ENCODE results near the gene GLI1. TPM values are rescaled to one million over a fixed set of nuclear protein-coding genes. Genes with fewer than 3 reads are reported as not detected.

Gene GLI1
- total RNA-seq, 1 experiment from 2014 or later: 0.57 TPM

- no peak for DNase-seq (ENCODE audit: low read depth)
These were observed 58.8 kb downstream of the GLI1 start for GRCh38 chr12:57518176-57518919.

- DNase-seq (ENCODE audit: low read depth): peak; percentile 34
These were observed 59.6 kb downstream of the GLI1 start for GRCh38 chr12:57518920-57519795.

- peak; percentile 47 for DNase-seq (ENCODE audit: low read depth)
These were observed 60.1 kb downstream of the GLI1 start for GRCh38 chr12:57519796-57520052.

GRCh38 chr12:57520053-57520818, 60.7 kb downstream of the GLI1 start, which contains the start of gene DDIT3:
Gene DDIT3, minus strand, starts transcription at chr12:57520514. Its CDS starts 3,108 bp downstream, at chr12:57517406.
- peak; percentile 99 for DNase-seq (ENCODE audit: low read depth)

- peak; percentile 23 for DNase-seq (ENCODE audit: low read depth)
These were observed 62.0 kb downstream of the GLI1 start for GRCh38 chr12:57521525-57522010.

Other genes with a start within 250 kb of the GLI1 start
- gene NXPH4, start 243.0 kb upstream of the GLI1 start, total RNA-seq (2014; rRNA removed; shearing (Covaris generic)): 0.33 and 1.7 TPM in 2 replicates
- 196 and 236 TPM in 2 replicates for gene SHMT2, start 230.1 kb upstream of the GLI1 start, total RNA-seq (2014; rRNA removed; shearing (Covaris generic))
- gene STAC3, start 208.6 kb upstream of the GLI1 start, total RNA-seq (2014; rRNA removed; shearing (Covaris generic)): 0.69 TPM in 1 of 2 replicates, not detected in the other
- 8.9 and 11.3 TPM in 2 replicates for gene R3HDM2, start 28.7 kb upstream of the GLI1 start, total RNA-seq (2014; rRNA removed; shearing (Covaris generic))
- gene INHBC, start 25.0 kb upstream of the GLI1 start, total RNA-seq (2014; rRNA removed; shearing (Covaris generic)): not detected in 2 replicates
- gene INHBE, start 4.5 kb upstream of the GLI1 start, total RNA-seq (2014; rRNA removed; shearing (Covaris generic)): 0.80 and 1.6 TPM in 2 replicates
- gene ARHGAP9, start 20.1 kb downstream of the GLI1 start, total RNA-seq (2014; rRNA removed; shearing (Covaris generic)): 0.51 TPM in 1 of 2 replicates, not detected in the other
- 120 and 177 TPM in 2 replicates for gene MARS1, start 28.3 kb downstream of the GLI1 start, total RNA-seq (2014; rRNA removed; shearing (Covaris generic))
- 9.4 and 11.3 TPM in 2 replicates for gene DDIT3, start 60.7 kb downstream of the GLI1 start, total RNA-seq (2014; rRNA removed; shearing (Covaris generic))
- 0.57 and 0.91 TPM in 2 replicates for gene MBD6, start 63.0 kb downstream of the GLI1 start, total RNA-seq (2014; rRNA removed; shearing (Covaris generic))
- gene DCTN2, start 87.4 kb downstream of the GLI1 start, total RNA-seq (2014; rRNA removed; shearing (Covaris generic)): 108 and 118 TPM in 2 replicates
- gene KIF5A, start 90.3 kb downstream of the GLI1 start, total RNA-seq (2014; rRNA removed; shearing (Covaris generic)): 0.69 and 1.0 TPM in 2 replicates
- gene PIP4K2C, start 131.4 kb downstream of the GLI1 start, total RNA-seq (2014; rRNA removed; shearing (Covaris generic)): 35.2 and 44.9 TPM in 2 replicates
- gene DTX3, start 145.0 kb downstream of the GLI1 start, total RNA-seq (2014; rRNA removed; shearing (Covaris generic)): 12.3 and 12.7 TPM in 2 replicates
- gene ARHGEF25, start 151.7 kb downstream of the GLI1 start, total RNA-seq (2014; rRNA removed; shearing (Covaris generic)): 0.95 and 5.6 TPM in 2 replicates
- 36.5 and 60.9 TPM in 2 replicates for gene B4GALNT1, start 173.4 kb downstream of the GLI1 start, total RNA-seq (2014; rRNA removed; shearing (Covaris generic))
- gene OS9, start 234.3 kb downstream of the GLI1 start, total RNA-seq (2014; rRNA removed; shearing (Covaris generic)): 262 and 383 TPM in 2 replicates